Heart left ventricle (tissue), 16 donors: ENCODE results near the gene MRE11. TPM values are rescaled to one million over a fixed set of nuclear protein-coding genes. Genes with fewer than 3 reads are reported as not detected.
"Not testable (repeated sequence)": the region's sequence is repeated elsewhere in the genome, so short reads cannot be mapped to it uniquely, and the experiment has no call there.

ENCODE experiments used
- ATAC-seq, 4 donors: fragments of 200-7000 bp; cut with Tn5 transposase; one replicate each; pipeline ENCODE4 v1.9.1; 2020 to 2022; ENCODE audit warnings: moderate library complexity in 4 of 4, mild to moderate bottlenecking in 3 of 4, moderate number of reproducible peaks in 1 of 4
- DNase-seq, 5 donors: peaks; one replicate each; pipeline ENCODE4 v3.0.0-alpha.2; 2020
- H3K27ac ChIP-seq, 12 donors: fragments of 200-600 bp; sonication (generic) in 4 of 12; one replicate each; pipeline versions ENCODE4 v1.5.0 to v1.8.0; 2016 to 2022; ENCODE audit warnings: mild to moderate bottlenecking in 2 of 12
- H3K27me3 ChIP-seq, 9 donors: fragments of 200-600 bp; sonication (generic) in 2 of 9; one replicate each; pipeline versions ENCODE4 v1.5.1 to v1.8.0; 2016 to 2022; ENCODE audit warnings: mild to moderate bottlenecking in 3 of 9
- H3K36me3 ChIP-seq, 9 donors: fragments of 200-600 bp; sonication (generic) in 2 of 9; one replicate each; pipeline versions ENCODE4 v1.5.0 to v1.8.0; 2018 to 2022; ENCODE audit warnings: mild to moderate bottlenecking in 2 of 9
- H3K4me1 ChIP-seq, 12 donors: fragments of 200-600 bp; sonication (generic) in 4 of 12; one replicate each; pipeline versions ENCODE4 v1.5.0 to v1.8.0; 2016 to 2022; ENCODE audit warnings: mild to moderate bottlenecking in 3 of 12
- H3K4me3 ChIP-seq, 12 donors: fragments of 200-600 bp; sonication (generic) in 4 of 12; one replicate each; pipeline versions ENCODE4 v1.5.0 to v1.8.0; 2017 to 2022; ENCODE audit warnings: mild to moderate bottlenecking in 9 of 12, moderate library complexity in 4 of 12
- H3K9me3 ChIP-seq, 12 donors: fragments of 200-600 bp; sonication (generic) in 4 of 12; one replicate each; pipeline versions ENCODE4 v1.5.0 to v1.8.0; 2016 to 2022; ENCODE audit warnings: mild to moderate bottlenecking in 1 of 12
- CTCF ChIP-seq, 12 donors: fragments of 200-600 bp; sonication (generic) in 4 of 12; IDR thresholded peaks; one replicate each; pipeline versions ENCODE4 v1.5.0 to v1.8.0; 2018 to 2022; ENCODE audit warnings: antibody characterized with exemption in 12 of 12, mild to moderate bottlenecking in 5 of 12
- POLR2A ChIP-seq, 2 donors: fragments of 450-650 bp; IDR thresholded peaks; one replicate each; pipeline ENCODE4 v1.6.1; 2017; ENCODE audit warnings: antibody characterized with exemption in 2 of 2, mild to moderate bottlenecking in 2 of 2, moderate library complexity in 2 of 2
- WGBS, 4 donors: extraction: QIAGEN DNeasy Blood & Tissue Kit in 2 of 4; methylation state at CpG; one replicate each; pipeline versions ENCODE4 v1.1.5 to v1.1.7; 2013 to 2018; 5-methylcytosine and 5-hydroxymethylcytosine counted together
- intact Hi-C, 10 donors: fragments of 100-400 bp; cut with DNase I; formaldehyde crosslinking; loops; one replicate each; pipeline versions ENCODE4 v1.11.1 to v1.14.2; 2022
- polyA plus RNA-seq, 2 donors: library from polyadenylated mRNA; stranded (reverse); fragments of 200-250 nt; gene quantifications; one replicate each; pipeline ENCODE4 v1.2.3, GENCODE V29; 2013
- total RNA-seq, 9 donors: library from RNA; depleted of rRNA in 2 of 9; stranded (reverse); fragments of >200 nt in 2 of 9; fragmentation: NEBNext Ultra II Directional in 3 of 9; extraction: Animal tissue kit (Norgen Biotek cat#: 25700) in 3 of 9; gene quantifications; one replicate each; pipeline versions ENCODE4 v1.1.0 to v1.2.4, GENCODE V29; 2016 to 2023
- donor health status: ischemic (EF 13 %, LVEDD 7.1; RV severe dilation, severe dysfunction).
- donor health status: healthy with polysubstance abuse.
- donor health status: DM: no; HTN: yes; CAD: no.
- donor health status: DM: no; HTN: no; CAD: no.
- donor health status: ischemic (EF 25% LVEDD 6.9; RV normal size, moderate dysfunction).
- donor health status: ischemic (EF 25% LVEDD 5.7; RV mildly dilated, moderate dysfunction).
- donor health status: healthy.
- donor health status: DM: yes; HTN: yes; CAD: no.
- donor health status: ischemic (EF 35%, LVEDD 5.7; RV mildly dilated, moderate dysfunction).
- donor health status: nonischemic (EF 11% LVEDD 7.7; RV severe dilation, severe dysfunction).
- donor health status: DM: yes; HTN: yes; CAD: no.
- donor health status: PGD.
- donor health status: ischemic (EF 29% LVEDD 5.4; RV normal size, mild dysfunction).
- donor health status: nonischemic (EF 23%, LVEDD 6.1; RV moderate dilation, normal function).

Gene MRE11
- total and polyA plus RNA-seq, 11 donors: 1.9 to 12.3 (median 7.9) TPM

- Histone ChIP-seq H3K4me3 (no peak overlapping the region), H3K36me3 (no peaks in the 10 kb centered on the region), H3K4me1 (peaks cover 0 to 19% (median 4%) of the 10 kb centered on the region in 12 donors), H3K27me3 (peaks cover 0 to 8% (median 0%) of the 10 kb centered on the region in 9 donors), H3K9me3 (no peaks in the 10 kb centered on the region), H3K27ac (no peak overlapping the region)
- 74 to 82% (median 78%) methylated on average over 2 of the region's 2 CpGs for WGBS, 4 donors
- ATAC-seq (no peak), DNase-seq (no peak)
- intact Hi-C loops: loop anchor here in 1 of 10 donors (5.0 kb wide), 1 partner anchor 87 kb away; no protein-coding TSS in a partner anchor
- TF ChIP-seq CTCF (IDR thresholded peaks at IDR 0.05) (no peak), POLR2A (IDR thresholded peaks at IDR 0.05) (no peak)
Observed at GRCh38 chr11:94515398-94515797, 21.8 kb upstream of the MRE11 start.

- intact Hi-C loops: no loop called here
- DNase-seq (no peak), ATAC-seq (no peak)
- Histone ChIP-seq H3K36me3 (no peaks in the 10 kb centered on the region), H3K4me3 (peak overlapping the region in 1 of 12 donors; percentile 49), H3K9me3 (no peaks in the 10 kb centered on the region), H3K4me1 (peaks cover 0 to 16% (median 4%) of the 10 kb centered on the region in 12 donors), H3K27me3 (peaks cover 0 to 8% (median 0%) of the 10 kb centered on the region in 9 donors), H3K27ac (no peak overlapping the region)
- TF ChIP-seq POLR2A (IDR thresholded peaks at IDR 0.05) (no peak), CTCF (IDR thresholded peaks at IDR 0.05) (no peak)
- 73 to 74% (median 74%) methylated on average over 2 of the region's 2 CpGs for WGBS, 4 donors
Observed at GRCh38 chr11:94513091-94513490, 19.4 kb upstream of the MRE11 start.

GRCh38 chr11:94511932-94512781 is 18.5 kb upstream of the MRE11 start, which contains the start of gene C11orf97:
C11orf97 (plus strand) TSS chr11:94512461; CDS start chr11:94512529, 68 bp downstream.
- TF ChIP-seq CTCF (IDR thresholded peaks at IDR 0.05): no peak
- no peak for TF ChIP-seq POLR2A (IDR thresholded peaks at IDR 0.05)
- Histone ChIP-seq H3K27me3 (peaks cover 0 to 8% (median 0%) of the 10 kb centered on the region in 9 donors), H3K4me1 (peaks cover 0 to 16% (median 4%) of the 10 kb centered on the region in 12 donors), H3K4me3 (peak within 1 kb of the TSS; percentile 32 to 64 (median 52)), H3K9me3 (no peaks in the 10 kb centered on the region), H3K36me3 (no peaks in the 10 kb centered on the region), H3K27ac (no peak within 1 kb of the TSS)
- intact Hi-C loops: no loop called here
- DNase-seq (peak; percentile 37 to 80 (median 60)), ATAC-seq (peak in 3 of 4 donors; percentile 69 to 91 (median 89))
- 16 to 28% (median 18%) methylated on average over 38 to 53 of the region's 53 CpGs for WGBS, 4 donors

- DNase-seq: no peak
- WGBS, 4 donors: 69 to 73% (median 71%) methylated on average over 4 of the region's 4 CpGs
- no peak overlapping the region for H3K27ac ChIP-seq
Observed at GRCh38 chr11:94507485-94507884, 13.8 kb upstream of the MRE11 start.

GRCh38 chr11:94506513-94506912 is 12.9 kb upstream of the MRE11 start:
- H3K4me1 ChIP-seq, H3K4me3 ChIP-seq, DNase-seq, H3K27ac ChIP-seq, H3K27me3 ChIP-seq, H3K9me3 ChIP-seq, ATAC-seq: not testable (repeated sequence)
- peaks cover 0 to 18% (median 6%) of the 10 kb centered on the region in 9 donors for H3K36me3 ChIP-seq
- WGBS, 4 donors: 86 to 90% (median 86%) methylated on average over 5 of the region's 5 CpGs
- intact Hi-C loops: loop anchor here in 4 of 10 donors (5.0 to 10.0 kb wide), 5 partner anchors 332 to 1272 kb away; no protein-coding TSS in a partner anchor

More at GRCh38 chr11:94507485-94507884, 13.8 kb upstream of the MRE11 start:
- no peak for ATAC-seq
- H3K27me3 ChIP-seq: peaks cover 0 to 4% (median 0%) of the 10 kb centered on the region in 9 donors
- no peak overlapping the region for H3K4me3 ChIP-seq
- H3K9me3 ChIP-seq: no peaks in the 10 kb centered on the region
- intact Hi-C loops: loop anchor here in 4 of 10 donors (5.0 to 10.0 kb wide), 5 partner anchors 333 to 1273 kb away; no protein-coding TSS in a partner anchor
- peaks cover 0 to 8% (median 4%) of the 10 kb centered on the region in 12 donors for H3K4me1 ChIP-seq
- peaks cover 0 to 8% (median 0%) of the 10 kb centered on the region in 9 donors for H3K36me3 ChIP-seq
- TF ChIP-seq POLR2A (IDR thresholded peaks at IDR 0.05) (no peak), CTCF (IDR thresholded peaks at IDR 0.05) (no peak)
